SKM-1 treated with dmso at 0.1 percent for 144 hours (cell line): ENCODE measurements around the gene CLCN1.
"Not testable (repeated sequence)": the region's sequence is repeated elsewhere in the genome, so short reads cannot be mapped to it uniquely, and the experiment has no call there.

ENCODE experiments used
- DNase-seq: peaks from one replicate; lab custom pipeline; 2025; ENCODE audit not compliant: unreplicated experiment; lab: John Stamatoyannopoulos, UW

Gene CLCN1

DNA sequence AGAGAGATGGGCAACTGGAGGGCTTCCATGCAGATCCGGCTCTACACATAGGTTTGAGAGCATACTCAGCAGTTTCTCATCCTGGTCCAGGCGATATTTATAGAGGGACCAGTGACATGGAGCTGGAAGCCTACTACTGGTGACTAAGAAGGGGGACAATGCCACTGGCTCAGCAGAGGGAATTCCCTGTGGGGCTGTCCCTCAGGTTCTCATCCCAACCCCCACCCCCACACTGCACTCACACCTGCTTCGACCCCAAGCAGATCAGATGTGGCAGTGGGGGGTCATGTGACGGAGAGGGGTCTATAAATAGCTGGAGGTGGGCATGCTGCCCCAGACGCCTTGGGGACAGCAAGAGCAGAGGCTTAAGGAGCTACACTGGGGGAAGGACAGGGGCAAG lies at the start of gene CLCN1:
TSS of gene CLCN1 (plus strand) at position 336 of the 400 bp plus-strand sequence. CDS start 102 bp downstream, outside the sequence.
- DNase-seq, result no peak

DNA sequence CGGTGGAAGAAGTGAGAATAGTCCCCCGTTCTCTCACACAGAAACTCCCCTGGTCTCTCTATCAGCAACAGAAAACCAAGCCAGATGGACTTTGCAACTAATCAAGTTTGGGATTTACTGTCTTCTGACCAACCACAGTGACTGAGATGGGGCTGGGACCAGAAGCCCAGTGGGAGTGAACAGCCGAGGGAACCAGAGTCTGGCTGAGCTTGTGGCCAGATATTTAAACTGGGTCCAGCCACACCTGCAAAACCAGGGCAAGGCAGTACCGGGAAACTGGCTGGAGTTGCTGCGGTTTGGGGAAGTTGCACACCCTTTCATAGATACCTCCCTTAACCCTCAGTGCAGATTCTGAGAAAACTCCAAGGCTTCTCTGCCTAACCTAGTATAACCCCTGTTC lies 46.7 kb upstream of the CLCN1 start:
- DNase-seq, result no peak

DNA sequence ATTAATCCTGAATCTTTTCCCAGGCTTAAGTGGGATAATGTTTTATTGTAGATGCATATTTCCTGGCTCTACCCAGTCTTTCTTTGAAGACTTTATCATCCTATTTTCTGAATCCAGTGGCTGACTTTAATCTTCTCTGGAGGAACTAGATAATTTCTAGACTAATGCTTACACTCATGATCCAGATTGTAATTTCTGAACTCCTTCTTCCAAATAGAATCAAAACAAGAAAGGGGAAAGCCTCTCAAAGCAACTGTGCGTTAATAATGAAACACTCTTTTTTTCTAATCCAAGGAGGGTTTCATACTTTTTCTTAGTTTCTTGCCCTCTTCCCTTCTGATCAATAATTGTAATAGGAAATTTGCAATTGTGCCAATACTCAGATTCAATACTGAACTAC lies 44.7 kb upstream of the CLCN1 start:
- no peak for DNase-seq

DNA sequence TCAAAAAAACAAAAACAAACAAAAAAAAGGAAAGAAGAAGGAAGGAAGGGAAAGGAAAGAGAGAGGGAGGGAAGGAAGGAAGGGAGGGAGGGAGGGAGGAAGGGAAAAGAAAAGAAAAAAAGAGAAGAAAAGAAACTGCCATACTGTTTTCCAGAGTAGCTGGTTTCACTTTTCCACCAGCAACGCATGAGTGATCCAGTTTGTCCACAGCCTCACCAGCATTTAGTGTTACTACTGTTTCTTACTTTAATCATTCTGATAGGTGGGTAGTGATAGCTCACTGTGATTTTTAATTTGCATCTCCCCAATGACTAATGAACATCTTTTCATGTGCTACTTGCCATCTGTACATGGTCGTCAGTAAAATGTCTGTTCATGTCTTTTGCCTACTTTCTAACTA lies 43.0 kb upstream of the CLCN1 start:
- no peak for DNase-seq

DNA sequence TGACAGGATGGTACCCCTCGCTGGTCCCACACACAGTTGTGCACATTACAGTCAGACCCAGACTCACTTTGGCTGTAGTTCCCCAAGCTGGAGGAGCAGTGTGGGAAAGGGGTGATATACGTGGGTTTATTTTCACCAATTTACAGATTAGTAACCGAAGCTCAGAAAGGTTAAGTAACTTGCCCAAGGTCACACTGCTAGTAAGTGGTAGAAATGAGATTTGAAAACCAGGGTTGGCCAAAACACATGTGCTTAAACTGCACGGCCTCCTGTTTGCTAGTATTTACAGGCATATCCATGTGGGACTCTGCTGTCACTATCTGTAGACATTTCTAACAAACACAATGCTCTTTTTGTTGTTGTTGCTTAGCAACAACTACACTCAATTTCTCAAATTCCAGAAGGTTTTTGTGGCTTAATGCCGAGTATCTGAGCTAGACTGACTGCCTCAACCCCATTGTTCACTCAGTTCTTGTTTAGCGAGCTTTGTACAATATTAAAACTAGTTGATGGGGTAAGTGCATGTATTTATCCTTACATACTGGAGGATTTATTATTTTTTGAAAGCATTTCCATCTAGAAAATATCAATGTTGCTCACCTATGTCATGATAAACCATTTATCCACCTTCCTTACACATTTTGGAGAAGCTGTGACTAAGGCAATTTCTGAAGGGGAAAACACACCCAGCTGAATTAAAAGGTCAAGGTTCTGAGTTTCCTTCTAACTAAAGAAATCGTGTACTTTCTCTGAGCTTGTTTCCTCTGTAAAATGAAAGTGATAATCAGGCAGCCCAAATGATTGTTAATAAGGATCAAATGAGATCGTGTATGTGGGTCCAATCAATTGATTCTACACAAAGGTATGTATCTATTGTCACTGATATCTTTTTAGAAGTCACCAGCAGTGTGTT lies 36.5 kb upstream of the CLCN1 start:
- DNase-seq, result no peak

DNA sequence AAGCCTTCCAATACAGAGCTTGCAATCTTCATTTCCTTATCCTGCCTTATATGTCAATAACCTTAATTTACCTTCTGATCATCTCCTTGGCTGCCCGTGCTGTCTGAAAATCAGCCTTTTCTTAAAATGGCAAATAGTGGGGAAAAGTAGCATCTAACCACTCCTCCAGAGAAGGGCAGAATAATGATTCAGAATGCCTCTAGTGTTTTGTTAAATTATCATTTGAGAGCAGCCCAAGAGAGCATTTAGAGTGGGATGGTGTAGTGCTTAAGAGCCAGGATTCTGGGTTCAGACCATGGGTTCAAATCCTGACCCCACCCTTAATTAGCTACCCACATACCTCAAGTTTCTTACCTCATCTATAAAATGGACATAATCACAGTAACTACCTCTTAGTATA lies 35.8 kb upstream of the CLCN1 start:
- no peak for DNase-seq

DNA sequence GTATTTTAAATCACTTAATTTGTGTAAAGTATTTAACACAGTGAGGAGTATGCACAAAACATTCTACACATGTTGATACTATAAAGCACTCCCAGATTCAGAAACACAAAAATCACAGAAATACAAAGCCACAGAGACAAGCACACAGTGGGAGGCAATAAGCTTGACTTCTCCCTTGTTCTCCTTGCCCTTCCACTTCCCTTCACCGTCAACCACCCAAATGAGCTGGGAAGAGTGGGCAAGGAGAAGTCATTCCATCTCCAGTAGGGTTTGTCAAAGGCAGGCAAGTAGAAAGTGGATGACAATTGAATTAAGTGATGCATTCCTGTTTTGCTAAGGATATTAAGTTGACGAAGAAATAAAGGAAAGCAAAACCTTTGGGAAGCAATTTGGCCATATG lies 35.3 kb upstream of the CLCN1 start:
- no peak for DNase-seq

DNA sequence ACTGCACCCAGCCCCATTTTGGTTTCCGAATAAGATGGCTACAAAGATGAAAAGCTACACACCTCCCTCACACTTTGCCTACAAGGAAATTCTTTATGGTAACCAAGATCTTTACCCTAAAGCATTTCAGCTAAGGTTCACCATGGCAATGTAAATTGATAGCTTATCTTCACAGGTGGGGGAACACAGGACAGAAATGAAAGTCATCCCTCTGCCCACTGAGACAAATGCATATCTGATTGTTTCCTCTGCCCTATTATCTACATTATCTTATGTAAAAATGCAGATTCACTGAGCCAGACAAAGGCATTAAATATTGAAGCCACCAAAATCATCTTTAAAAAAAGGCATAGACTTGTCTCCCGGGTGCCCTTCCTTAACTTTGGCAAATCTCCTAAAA lies 34.4 kb upstream of the CLCN1 start:
- no peak for DNase-seq

DNA sequence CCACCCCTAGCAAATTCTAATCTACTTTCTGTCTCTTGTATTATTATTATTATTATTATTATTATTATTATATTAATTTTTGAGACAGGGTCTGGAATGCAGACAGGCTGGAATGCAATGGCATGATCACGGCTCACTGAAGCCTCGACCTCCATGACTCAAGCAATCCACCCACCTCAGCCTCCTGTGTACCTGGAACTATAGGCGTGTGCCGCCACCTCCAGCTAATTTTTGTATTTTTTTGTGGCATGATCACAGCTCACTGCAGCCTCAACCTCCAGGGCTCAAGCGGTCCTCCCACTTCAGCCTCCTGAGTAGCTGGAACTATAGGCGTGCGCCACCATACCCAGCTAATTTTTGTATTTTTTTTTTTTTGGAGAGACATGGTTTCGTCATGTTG lies 33.8 kb upstream of the CLCN1 start:
- no peak for DNase-seq

DNA sequence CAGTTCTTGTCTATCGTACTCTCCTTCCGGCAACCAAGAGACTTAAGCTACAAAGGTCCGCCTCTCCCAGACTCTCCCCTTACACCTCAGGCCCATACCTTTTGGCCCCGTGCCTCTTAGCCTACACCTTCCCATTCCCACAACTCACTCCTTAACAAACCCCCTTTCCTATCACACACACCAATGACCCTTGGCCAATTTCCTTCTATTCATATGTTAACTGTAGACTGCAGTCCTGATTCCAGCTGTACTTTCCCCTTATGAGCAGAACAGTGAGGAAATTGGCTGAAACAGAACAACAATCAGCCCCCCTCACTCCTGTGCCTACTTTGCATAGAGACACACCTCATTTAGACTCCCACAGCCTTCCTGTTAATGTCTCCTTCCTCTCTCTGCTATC lies 32.5 kb upstream of the CLCN1 start:
- no peak for DNase-seq

DNA sequence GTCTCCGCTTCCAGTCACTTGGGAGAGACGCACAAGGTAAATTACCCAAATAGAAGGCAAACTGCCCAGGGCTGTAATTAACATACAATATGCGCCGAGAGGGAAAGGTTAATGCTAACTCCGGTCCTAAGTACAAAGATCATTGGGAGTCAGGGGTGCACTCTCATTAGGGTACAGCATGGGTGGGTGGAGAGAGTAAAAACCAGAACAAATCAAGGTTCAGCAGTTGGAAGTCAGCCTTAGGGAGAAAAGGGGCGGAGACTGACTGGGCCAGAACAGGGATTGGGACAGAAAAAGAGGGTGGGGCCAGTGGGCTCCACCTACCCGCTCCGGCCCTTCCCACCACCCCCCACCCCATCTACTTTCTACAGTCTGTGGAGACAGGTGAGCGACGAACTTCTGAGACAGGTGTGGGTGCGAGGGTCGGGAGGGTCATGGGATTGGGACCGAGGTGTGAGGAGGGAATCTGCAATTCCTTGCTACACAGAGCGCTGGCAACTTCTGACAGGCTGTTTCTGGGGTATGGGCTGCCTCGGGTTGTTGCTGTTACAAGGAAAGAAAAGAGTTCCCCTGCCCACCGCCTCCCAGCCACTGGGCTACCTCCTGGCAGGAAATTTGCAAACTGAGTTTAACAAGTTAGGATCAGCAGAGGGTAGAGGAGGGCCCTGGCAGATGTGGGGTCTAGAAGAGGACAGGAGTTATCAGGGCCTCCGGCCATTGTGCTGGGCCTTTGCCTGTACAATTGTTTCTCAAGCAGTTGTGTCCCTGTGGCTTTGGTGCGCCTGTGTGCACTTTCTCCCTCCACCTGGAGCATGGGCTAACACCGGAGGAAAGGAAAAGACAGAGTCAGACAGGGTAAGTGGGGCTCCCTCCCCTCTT lies 31.1 kb upstream of the CLCN1 start, which contains the start of gene TMEM139:
TSS of gene TMEM139 (plus strand) at position 368 of the 879 bp plus-strand sequence. CDS start 1,000 bp downstream, outside the sequence.
- no peak for DNase-seq

DNA sequence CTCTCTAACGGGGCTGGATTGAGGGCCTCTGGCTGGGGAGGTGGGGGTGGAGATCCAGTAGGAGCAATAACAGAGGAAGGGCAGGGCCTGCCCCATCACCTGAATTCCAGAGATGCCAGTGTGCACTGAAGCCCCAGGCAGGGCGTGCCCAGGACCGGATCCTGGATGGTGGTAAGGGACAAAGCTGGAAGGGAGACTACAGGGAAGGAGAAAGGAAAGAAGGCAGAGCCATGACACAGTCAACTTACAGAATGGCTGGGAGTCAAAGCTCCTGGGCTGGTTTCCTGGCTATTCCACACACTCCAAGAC lies 30.5 kb upstream of the CLCN1 start:
- no peak for DNase-seq

DNA sequence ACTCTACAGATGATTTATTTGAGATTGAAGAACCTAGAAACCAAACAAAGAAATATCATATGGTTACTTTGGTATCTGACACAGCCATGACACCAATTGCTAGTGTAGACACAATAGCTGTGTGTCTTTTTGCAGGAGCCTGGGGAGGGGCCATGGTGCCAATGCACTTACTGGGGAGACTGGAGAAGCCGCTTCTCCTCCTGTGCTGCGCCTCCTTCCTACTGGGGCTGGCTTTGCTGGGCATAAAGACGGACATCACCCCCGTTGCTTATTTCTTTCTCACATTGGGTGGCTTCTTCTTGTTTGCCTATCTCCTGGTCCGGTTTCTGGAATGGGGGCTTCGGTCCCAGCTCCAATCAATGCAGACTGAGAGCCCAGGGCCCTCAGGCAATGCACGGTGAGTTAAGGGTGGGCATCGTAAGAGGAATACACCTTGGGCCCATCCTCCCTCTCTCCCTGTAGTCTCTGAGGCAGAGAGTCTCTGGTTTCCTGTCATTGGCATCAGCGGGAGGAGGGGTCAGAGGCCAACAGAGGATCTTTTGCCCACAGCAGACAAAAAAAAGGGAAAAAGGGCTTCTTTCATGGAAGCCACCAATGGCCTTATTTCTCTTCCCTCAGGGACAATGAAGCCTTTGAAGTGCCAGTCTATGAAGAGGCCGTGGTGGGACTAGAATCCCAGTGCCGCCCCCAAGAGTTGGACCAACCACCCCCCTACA lies 29.9 kb upstream of the CLCN1 start:
- no peak for DNase-seq

DNA sequence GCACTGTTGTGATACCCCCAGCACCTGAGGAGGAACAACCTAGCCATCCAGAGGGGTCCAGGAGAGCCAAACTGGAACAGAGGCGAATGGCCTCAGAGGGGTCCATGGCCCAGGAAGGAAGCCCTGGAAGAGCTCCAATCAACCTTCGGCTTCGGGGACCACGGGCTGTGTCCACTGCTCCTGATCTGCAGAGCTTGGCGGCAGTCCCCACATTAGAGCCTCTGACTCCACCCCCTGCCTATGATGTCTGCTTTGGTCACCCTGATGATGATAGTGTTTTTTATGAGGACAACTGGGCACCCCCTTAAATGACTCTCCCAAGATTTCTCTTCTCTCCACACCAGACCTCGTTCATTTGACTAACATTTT lies 29.4 kb upstream of the CLCN1 start:
- DNase-seq, result no peak

DNA sequence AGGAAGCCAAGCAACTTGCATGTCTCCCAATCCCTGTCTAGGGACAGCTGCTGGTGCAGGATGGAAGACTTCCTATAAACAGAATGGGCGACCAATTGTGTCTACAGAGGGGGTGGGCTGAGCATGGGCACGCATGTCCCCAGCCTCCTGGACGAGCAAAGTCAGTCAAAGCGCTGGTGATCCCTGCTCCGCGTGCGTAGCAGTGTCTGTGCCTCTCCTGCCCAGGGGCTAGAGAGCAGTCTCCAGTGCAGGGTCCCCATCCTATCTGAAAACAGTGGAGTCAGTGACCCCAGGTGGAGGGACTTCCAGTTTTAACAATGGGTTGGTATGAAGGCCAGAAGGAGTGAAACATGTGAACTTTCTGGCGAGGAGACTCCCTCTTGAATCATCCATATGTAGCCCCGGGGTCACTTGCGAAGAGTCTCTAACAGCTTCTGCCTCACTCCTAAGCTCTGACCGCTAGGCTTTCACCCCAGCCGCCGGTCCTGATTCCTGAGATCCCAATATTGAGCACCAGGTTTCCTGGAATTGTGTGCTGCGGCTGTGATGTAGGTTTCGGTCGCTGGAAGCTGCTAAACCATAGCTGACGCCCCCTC lies 28.5 kb upstream of the CLCN1 start:
- no peak for DNase-seq

DNA sequence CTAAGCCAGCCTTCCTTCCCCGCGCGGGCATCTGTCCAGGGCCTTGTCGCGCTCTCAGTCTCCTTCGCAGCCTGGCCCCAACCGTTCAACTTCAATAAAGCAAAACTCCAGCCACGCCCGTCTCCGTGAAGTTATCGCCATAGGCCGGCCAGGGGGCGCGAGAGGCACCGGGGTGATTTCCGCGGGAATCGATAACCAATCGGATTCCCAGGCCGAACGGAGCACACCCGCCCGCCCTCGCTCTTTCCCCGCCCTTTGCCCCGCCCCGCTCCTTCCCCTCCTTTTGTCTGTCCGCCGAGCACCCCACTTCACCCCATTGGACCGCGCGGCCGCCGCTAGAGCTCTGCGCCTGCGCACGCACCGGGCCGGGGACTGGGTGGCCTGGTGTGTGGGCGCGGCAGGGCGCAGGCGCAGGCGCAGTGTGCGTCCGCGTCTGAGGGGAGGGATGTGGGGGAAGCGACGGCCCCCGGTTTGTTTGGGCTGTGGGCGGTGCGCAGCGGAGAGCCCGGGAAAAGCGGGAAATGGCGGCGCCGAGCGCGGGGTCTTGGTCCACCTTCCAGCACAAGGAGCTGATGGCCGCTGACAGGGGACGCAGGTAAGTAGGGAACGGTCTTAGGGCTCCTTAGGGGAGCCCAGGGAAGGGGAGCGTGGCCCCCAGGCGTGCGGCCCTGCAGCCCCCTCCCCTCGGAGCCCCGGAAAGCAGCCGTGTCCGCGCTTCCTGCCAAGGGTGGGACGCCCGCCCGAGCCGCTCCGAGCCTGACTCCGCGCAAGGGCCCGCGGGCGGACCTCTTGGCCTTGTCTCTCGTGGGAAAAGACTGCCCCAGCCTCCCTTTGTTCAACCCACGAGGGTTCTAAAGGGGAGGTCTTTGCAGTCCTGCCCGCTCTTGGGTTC lies 27.7 kb upstream of the CLCN1 start, which contains the start of gene CASP2:
TSS of gene CASP2 (plus strand) at position 417 of the 892 bp plus-strand sequence. CDS start at position 522, 105 bp downstream.
- DNase-seq, result peak; percentile 92

DNA sequence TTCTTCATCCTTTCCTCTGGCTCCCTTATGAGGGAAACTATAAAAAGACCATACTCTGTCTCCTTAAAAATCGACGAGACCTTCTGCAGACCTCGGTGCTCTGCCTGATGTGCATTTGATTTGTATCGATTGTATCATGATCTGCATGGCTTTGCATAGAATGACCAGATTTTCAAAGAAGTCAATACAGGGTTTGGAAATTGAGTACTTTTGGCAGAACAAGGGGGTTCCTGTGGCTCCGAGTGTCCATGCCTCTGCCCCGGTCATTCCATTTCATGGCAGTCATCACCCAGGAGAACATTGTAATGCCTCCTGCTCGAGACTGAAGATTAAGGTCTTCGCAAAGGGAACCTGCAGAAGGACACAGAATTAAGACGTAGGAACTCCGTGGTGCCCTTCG lies 27.1 kb upstream of the CLCN1 start:
- DNase-seq, result no peak

DNA sequence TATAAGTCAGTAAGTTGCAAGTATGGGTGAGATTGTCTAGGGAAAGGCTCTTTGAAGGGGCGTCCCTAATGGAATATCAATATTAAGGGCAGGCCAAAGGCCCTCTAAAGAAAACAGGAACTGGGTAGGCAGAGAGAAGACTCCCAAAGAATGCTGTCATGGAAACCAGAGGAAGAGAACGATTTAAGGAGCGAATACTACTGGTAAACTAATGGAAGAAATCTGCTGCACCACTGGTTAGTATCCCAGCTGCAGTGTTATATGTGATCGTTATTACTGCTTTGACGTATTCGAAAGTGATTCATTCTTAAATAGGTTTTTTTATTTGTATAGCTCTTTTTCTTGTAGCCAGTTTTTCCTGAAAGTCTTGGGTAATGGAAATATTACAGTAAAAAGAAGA lies 26.5 kb upstream of the CLCN1 start:
- DNase-seq, result peak; percentile 48

DNA sequence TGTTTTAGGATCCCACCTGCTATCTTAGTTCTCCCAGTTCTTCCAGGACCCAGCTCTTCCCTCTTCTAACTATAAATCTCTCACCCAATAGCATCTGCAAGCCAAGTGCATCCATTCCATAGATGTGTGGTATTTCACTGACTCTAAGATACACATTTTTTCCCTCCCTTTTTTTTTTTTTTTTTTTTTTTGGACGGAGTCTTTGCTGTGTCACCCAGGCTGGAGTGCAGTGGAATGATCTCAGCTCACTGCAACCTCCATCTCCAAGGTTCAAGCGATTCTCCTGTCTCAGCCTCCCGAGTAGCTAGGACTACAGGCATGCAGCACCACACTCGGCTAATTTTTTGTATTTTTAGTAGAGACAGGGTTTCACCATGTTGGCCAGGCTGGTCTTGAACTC lies 26.0 kb upstream of the CLCN1 start:
- DNase-seq, result not testable (repeated sequence)

DNA sequence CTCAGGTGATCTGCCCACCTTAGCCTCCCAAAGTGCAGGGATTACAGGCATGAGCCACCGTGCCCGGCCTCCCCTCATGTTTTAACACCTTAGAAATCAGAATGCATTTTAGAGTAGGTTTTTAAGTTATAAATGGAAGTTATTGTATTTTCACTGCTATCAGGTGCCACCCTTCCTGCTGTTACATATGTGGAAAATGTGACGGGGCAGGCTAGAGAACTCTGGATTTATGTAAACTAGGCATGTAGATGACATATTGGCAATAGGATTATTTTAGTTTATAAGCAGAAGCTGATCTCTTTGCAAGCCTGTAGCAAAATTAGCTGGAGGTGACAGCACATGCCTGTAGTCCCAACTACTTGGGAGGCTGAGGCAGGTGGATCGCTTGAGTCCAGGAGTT lies 25.6 kb upstream of the CLCN1 start:
- DNase-seq, result no peak
